GM06990 (cell line): ENCODE data around the gene KRTAP3-3.

ENCODE experiments used
- DNase-seq: peaks from one replicate; pipeline ENCODE4 v3.0.0-alpha.2; 2011; ENCODE audit not compliant: insufficient read length; ENCODE audit errors: extremely low read depth
- H3K27me3 ChIP-seq: replicated peaks from 2 replicates; pipeline ENCODE4 v1.6.0; 2011; ENCODE audit warnings: low read length; ENCODE audit not compliant: control insufficient read depth, insufficient read depth
- H3K36me3 ChIP-seq: 2 replicates; pipeline ENCODE4 v1.5.1; 2011; ENCODE audit warnings: low read length; ENCODE audit not compliant: control insufficient read depth, insufficient read depth
- H3K4me3 ChIP-seq: replicated peaks from 2 replicates; pipeline ENCODE4 v1.5.1; 2011; ENCODE audit warnings: low read depth, mild to moderate bottlenecking, control low read depth, low read length
- TF ChIP-seq, protein P1 (sequence below): IDR thresholded peaks from 2 replicates; pipeline ENCODE4 v1.5.1; 2011; ENCODE audit warnings: low read length, control low read depth, mild to moderate bottlenecking, inconsistent platforms; ENCODE audit not compliant: insufficient read depth, poor library complexity, severe bottlenecking

Gene KRTAP3-3

DNA sequence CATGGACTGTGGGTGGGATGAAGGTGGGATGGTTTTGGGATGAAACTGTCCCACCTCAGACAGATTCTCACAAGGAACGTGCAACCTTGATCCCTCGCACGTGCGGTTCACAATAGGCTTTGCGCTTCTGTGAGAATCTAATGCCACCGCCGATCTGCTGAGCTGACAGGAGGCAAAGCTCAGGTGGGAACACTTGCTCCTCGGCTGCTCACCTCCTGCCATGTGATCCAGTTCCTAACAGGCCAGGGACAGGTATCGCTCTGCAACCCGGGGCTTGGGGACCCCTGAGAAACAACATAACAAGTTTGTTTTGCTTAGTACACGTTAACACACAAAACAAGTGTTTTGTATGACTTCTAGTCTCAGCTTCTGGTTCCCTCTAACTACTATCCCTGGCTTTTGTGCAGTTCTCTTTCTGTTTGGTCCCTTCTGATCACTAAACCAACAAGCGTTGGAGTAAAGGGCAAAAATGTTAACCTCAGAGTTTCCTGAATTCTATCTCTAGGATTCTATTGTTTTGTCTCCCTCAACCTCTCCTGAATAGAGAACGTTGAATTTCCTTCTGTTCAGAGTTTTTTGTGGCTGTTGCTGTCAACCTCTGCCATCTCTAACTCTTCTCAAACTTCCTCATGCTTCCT is 22.7 kb upstream of the KRTAP3-3 start:
- Histone ChIP-seq H3K27me3 (no peaks in the 10 kb centered on the region), H3K36me3 (no peaks in the 10 kb centered on the region), H3K4me3 (no peak overlapping the region)
- TF ChIP-seq, protein P1, sequence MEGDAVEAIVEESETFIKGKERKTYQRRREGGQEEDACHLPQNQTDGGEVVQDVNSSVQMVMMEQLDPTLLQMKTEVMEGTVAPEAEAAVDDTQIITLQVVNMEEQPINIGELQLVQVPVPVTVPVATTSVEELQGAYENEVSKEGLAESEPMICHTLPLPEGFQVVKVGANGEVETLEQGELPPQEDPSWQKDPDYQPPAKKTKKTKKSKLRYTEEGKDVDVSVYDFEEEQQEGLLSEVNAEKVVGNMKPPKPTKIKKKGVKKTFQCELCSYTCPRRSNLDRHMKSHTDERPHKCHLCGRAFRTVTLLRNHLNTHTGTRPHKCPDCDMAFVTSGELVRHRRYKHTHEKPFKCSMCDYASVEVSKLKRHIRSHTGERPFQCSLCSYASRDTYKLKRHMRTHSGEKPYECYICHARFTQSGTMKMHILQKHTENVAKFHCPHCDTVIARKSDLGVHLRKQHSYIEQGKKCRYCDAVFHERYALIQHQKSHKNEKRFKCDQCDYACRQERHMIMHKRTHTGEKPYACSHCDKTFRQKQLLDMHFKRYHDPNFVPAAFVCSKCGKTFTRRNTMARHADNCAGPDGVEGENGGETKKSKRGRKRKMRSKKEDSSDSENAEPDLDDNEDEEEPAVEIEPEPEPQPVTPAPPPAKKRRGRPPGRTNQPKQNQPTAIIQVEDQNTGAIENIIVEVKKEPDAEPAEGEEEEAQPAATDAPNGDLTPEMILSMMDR: no peak
- DNase-seq: no peak

- Histone ChIP-seq H3K27me3 (no peaks in the 10 kb centered on the region), H3K4me3 (no peak overlapping the region), H3K36me3 (no peaks in the 10 kb centered on the region)
- DNase-seq: no peak
- TF ChIP-seq, protein P1: no peak
Observed at GRCh38 chr17:41015454-41015853, 21.5 kb upstream of the KRTAP3-3 start.

DNA sequence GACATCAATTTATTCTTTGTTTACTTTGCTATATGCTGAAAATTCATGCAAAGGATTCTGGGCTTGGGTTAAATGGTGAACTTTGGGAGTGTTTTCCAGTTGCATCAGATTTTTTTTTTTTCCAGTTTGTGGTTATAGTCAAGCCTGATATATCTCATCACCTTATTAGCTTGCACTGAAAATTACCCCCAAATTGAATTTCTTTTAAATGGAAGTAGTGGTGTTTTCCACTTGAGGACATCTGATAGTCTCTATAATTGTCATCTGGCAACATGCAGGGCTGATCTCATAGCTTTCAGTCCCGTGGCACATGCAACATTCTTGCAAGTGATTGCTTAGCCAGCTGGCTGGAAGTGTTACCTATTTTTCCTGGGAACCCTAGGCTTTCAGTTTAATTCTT is 19.6 kb upstream of the KRTAP3-3 start:
- TF ChIP-seq, protein P1: no peak
- H3K36me3 ChIP-seq: no peaks in the 10 kb centered on the region
- no peak overlapping the region for H3K4me3 ChIP-seq
- DNase-seq: no peak
- no peaks in the 10 kb centered on the region for H3K27me3 ChIP-seq

- TF ChIP-seq, protein P1: no peak
- no peak for DNase-seq
- no peaks in the 10 kb centered on the region for H3K36me3 ChIP-seq
- no peaks in the 10 kb centered on the region for H3K27me3 ChIP-seq
- no peak overlapping the region for H3K4me3 ChIP-seq
Observed at GRCh38 chr17:41013181-41013580, 19.2 kb upstream of the KRTAP3-3 start.

- TF ChIP-seq, protein P1: no peak
- H3K36me3 ChIP-seq: no peaks in the 10 kb centered on the region
- no peak overlapping the region for H3K4me3 ChIP-seq
- H3K27me3 ChIP-seq: no peaks in the 10 kb centered on the region
- no peak for DNase-seq
Observed at GRCh38 chr17:41012326-41013120, 18.6 kb upstream of the KRTAP3-3 start.
